Effector CD4-positive, alpha-beta T cell (primary cell): ENCODE results near the gene CD1E. TPM values are rescaled to one million over a fixed set of nuclear protein-coding genes. Genes with fewer than 3 reads are reported as not detected.
"Not testable (repeated sequence)": the region's sequence is repeated elsewhere in the genome, so short reads cannot be mapped to it uniquely, and the experiment has no call there.

ENCODE experiments used
- DNase-seq: peaks from one replicate; pipeline ENCODE4 v3.0.0-alpha.2; 2020
- total RNA-seq: gene quantifications from one replicate; lab custom pipeline; 2026; lab: John Stamatoyannopoulos, UW

The CD1E gene
- total RNA-seq, result not detected

GRCh38 chr1:158353303-158354075 lies at the start of gene CD1E:
CD1E (plus strand) TSS chr1:158353894; CDS start chr1:158353989, 95 bp downstream.
- DNase-seq, result no peak

- DNase-seq, result no peak
Measured at GRCh38 chr1:158310623-158311022, 43.1 kb upstream of the CD1E start.

GRCh38 chr1:158311066-158311465 lies 42.6 kb upstream of the CD1E start:
- DNase-seq, result no peak

GRCh38 chr1:158323866-158324265 lies 29.8 kb upstream of the CD1E start:
- DNase-seq, result no peak

- DNase-seq, result no peak
Measured at GRCh38 chr1:158324395-158324794, 29.3 kb upstream of the CD1E start.

- no peak for DNase-seq
Measured at GRCh38 chr1:158327481-158327880, 26.2 kb upstream of the CD1E start.

- no peak for DNase-seq
Measured at GRCh38 chr1:158328426-158328825, 25.3 kb upstream of the CD1E start.

- DNase-seq, result no peak
Measured at GRCh38 chr1:158329300-158329699, 24.4 kb upstream of the CD1E start.

- no peak for DNase-seq
Measured at GRCh38 chr1:158329733-158330132, 24.0 kb upstream of the CD1E start.

- no peak for DNase-seq
Measured at GRCh38 chr1:158330391-158331105, 23.1 kb upstream of the CD1E start.

- no peak for DNase-seq
Measured at GRCh38 chr1:158331106-158331425, 22.6 kb upstream of the CD1E start.

- DNase-seq, result no peak
Measured at GRCh38 chr1:158331481-158332150, 22.1 kb upstream of the CD1E start, which contains the start of gene CD1B. CD1B (minus strand) TSS chr1:158331531; CDS start chr1:158331423, 108 bp downstream.

GRCh38 chr1:158333405-158334155 lies 20.1 kb upstream of the CD1E start:
- no peak for DNase-seq

- DNase-seq, result no peak
Measured at GRCh38 chr1:158334526-158335212, 19.0 kb upstream of the CD1E start.

GRCh38 chr1:158335213-158335532 lies 18.5 kb upstream of the CD1E start:
- DNase-seq, result no peak

- DNase-seq, result not testable (repeated sequence)
Measured at GRCh38 chr1:158336413-158336812, 17.3 kb upstream of the CD1E start.

- not testable (repeated sequence) for DNase-seq
Measured at GRCh38 chr1:158348946-158349345, 4.7 kb upstream of the CD1E start.

- DNase-seq, result no peak
Measured at GRCh38 chr1:158354255-158354654, 561 bp downstream of the CD1E start.

- no peak for DNase-seq
Measured at GRCh38 chr1:158355773-158356285, 2.1 kb downstream of the CD1E start.

- DNase-seq, result no peak
Measured at GRCh38 chr1:158356616-158357015, 2.9 kb downstream of the CD1E start.

- DNase-seq, result no peak
Measured at GRCh38 chr1:158357441-158357840, 3.7 kb downstream of the CD1E start.

GRCh38 chr1:158362482-158362881 lies 8.8 kb downstream of the CD1E start:
- DNase-seq, result no peak
